ACHN (cell line): ENCODE measurements around the gene TSPAN2.

Experiments
- DNase-seq: peaks from one replicate; pipeline ENCODE4 v3.0.0-alpha.2; 2015
- in situ Hi-C: cut with HindIII; loops from 2 replicates; pipeline ENCODE4 v1.10.0; 2017; ENCODE audit warnings: low sequenced_read_pairs, low pct_ligation_motif_present, low pct_unique_long_range_greater_than_20kb

Gene TSPAN2

GRCh38 chr1:115089420-115090185 lies at the start of gene TSPAN2:
Gene TSPAN2, minus strand, starts transcription at chr1:115089503. Its CDS starts 71 bp downstream, at chr1:115089432.
- in situ Hi-C loops, result no loop called here

GRCh38 chr1:115138973-115139372 lies 49.7 kb upstream of the TSPAN2 start:
- in situ Hi-C loops, result loop anchor here (25.0 kb wide), 1 partner anchor 323 kb away; no protein-coding TSS in a partner anchor
- DNase-seq, result peak; percentile 89

More at GRCh38 chr1:115089420-115090185, at the start of gene TSPAN2:
- peak; percentile 86 for DNase-seq

GRCh38 chr1:115138271-115138670 lies 49.0 kb upstream of the TSPAN2 start:
- in situ Hi-C loops, result loop anchor here (25.0 kb wide), 1 partner anchor 324 kb away; no protein-coding TSS in a partner anchor

GRCh38 chr1:115137191-115137590 lies 47.9 kb upstream of the TSPAN2 start:
- in situ Hi-C loops, result loop anchor here (25.0 kb wide), 1 partner anchor 325 kb away; no protein-coding TSS in a partner anchor
- no peak for DNase-seq

More at GRCh38 chr1:115138271-115138670, 49.0 kb upstream of the TSPAN2 start:
- DNase-seq, result no peak

- in situ Hi-C loops, result loop anchor here (25.0 kb wide), 1 partner anchor 326 kb away; no protein-coding TSS in a partner anchor
- DNase-seq, result no peak
Observed at GRCh38 chr1:115136706-115137105, 47.4 kb upstream of the TSPAN2 start.

- no peak for DNase-seq
- in situ Hi-C loops, result loop anchor here (25.0 kb wide), 1 partner anchor 326 kb away; no protein-coding TSS in a partner anchor
Observed at GRCh38 chr1:115136106-115136505, 46.8 kb upstream of the TSPAN2 start.

GRCh38 chr1:115135681-115136080 lies 46.4 kb upstream of the TSPAN2 start:
- in situ Hi-C loops, result loop anchor here (25.0 kb wide), 1 partner anchor 327 kb away; no protein-coding TSS in a partner anchor
- peak; percentile 6 for DNase-seq

GRCh38 chr1:115134850-115135480 lies 45.7 kb upstream of the TSPAN2 start:
- in situ Hi-C loops, result loop anchor here (25.0 kb wide), 1 partner anchor 327 kb away; no protein-coding TSS in a partner anchor
- peak; percentile 75 for DNase-seq

GRCh38 chr1:115134231-115134630 lies 44.9 kb upstream of the TSPAN2 start:
- in situ Hi-C loops, result loop anchor here (25.0 kb wide), 1 partner anchor 328 kb away; no protein-coding TSS in a partner anchor
- DNase-seq, result no peak

GRCh38 chr1:115133440-115133839 lies 44.1 kb upstream of the TSPAN2 start:
- in situ Hi-C loops, result loop anchor here (25.0 kb wide), 1 partner anchor 329 kb away; no protein-coding TSS in a partner anchor
- no peak for DNase-seq

GRCh38 chr1:115130786-115131185 lies 41.5 kb upstream of the TSPAN2 start:
- in situ Hi-C loops, result loop anchor here (25.0 kb wide), 1 partner anchor 332 kb away; no protein-coding TSS in a partner anchor
- no peak for DNase-seq

- DNase-seq, result no peak
- in situ Hi-C loops, result loop anchor here (25.0 kb wide), 1 partner anchor 333 kb away; no protein-coding TSS in a partner anchor
Observed at GRCh38 chr1:115129071-115129640, 39.9 kb upstream of the TSPAN2 start.

- in situ Hi-C loops, result loop anchor here (25.0 kb wide), 1 partner anchor 335 kb away; no protein-coding TSS in a partner anchor
- no peak for DNase-seq
Observed at GRCh38 chr1:115127539-115127938, 38.2 kb upstream of the TSPAN2 start.

GRCh38 chr1:115126516-115126915 lies 37.2 kb upstream of the TSPAN2 start:
- no peak for DNase-seq
- in situ Hi-C loops, result loop anchor here (25.0 kb wide), 1 partner anchor 336 kb away; no protein-coding TSS in a partner anchor

GRCh38 chr1:115123116-115123515 lies 33.8 kb upstream of the TSPAN2 start:
- in situ Hi-C loops, result no loop called here
- DNase-seq, result no peak

GRCh38 chr1:115121793-115122192 lies 32.5 kb upstream of the TSPAN2 start:
- no peak for DNase-seq
- in situ Hi-C loops, result no loop called here

GRCh38 chr1:115120296-115120695 lies 31.0 kb upstream of the TSPAN2 start:
- in situ Hi-C loops, result no loop called here

GRCh38 chr1:115118611-115119010 lies 29.3 kb upstream of the TSPAN2 start:
- DNase-seq, result no peak
- in situ Hi-C loops, result no loop called here

More at GRCh38 chr1:115120296-115120695, 31.0 kb upstream of the TSPAN2 start:
- DNase-seq, result no peak

- in situ Hi-C loops, result no loop called here
- no peak for DNase-seq
Observed at GRCh38 chr1:115118086-115118485, 28.8 kb upstream of the TSPAN2 start.
